Activated CD8-positive, alpha-beta memory T cell treated with anti-CD3 and anti-CD28 coated beads, Interleukin-2, amount 50 U/mL, for 24 hours (primary cell): ENCODE results near the gene CXorf58.
"Not testable (repeated sequence)": the region's sequence is repeated elsewhere in the genome, so short reads cannot be mapped to it uniquely, and the experiment has no call there.

Experiments
- DNase-seq: peaks from one replicate; pipeline ENCODE4 v3.0.0-alpha.2; 2020; ENCODE audit errors: extremely low read depth

The CXorf58 gene

GRCh38 chrX:23907498-23908218 lies at the start of gene CXorf58, which contains the start of gene APOO:
CXorf58 (plus strand) TSS chrX:23908006; CDS start chrX:23910303, 2,297 bp downstream.
APOO (minus strand) TSS chrX:23907938; CDS start chrX:23907702, 236 bp downstream.
- peak; percentile 64 for DNase-seq

GRCh38 chrX:23859238-23859637 lies 48.6 kb upstream of the CXorf58 start:
- not testable (repeated sequence) for DNase-seq

- DNase-seq, result no peak
These were observed 46.5 kb upstream of the CXorf58 start for GRCh38 chrX:23861215-23861896.

GRCh38 chrX:23861952-23862351 lies 45.9 kb upstream of the CXorf58 start:
- not testable (repeated sequence) for DNase-seq

- DNase-seq, result no peak
These were observed 43.0 kb upstream of the CXorf58 start for GRCh38 chrX:23864742-23865326.

- no peak for DNase-seq
These were observed 37.8 kb upstream of the CXorf58 start for GRCh38 chrX:23870041-23870440.

GRCh38 chrX:23871905-23872546 lies 35.8 kb upstream of the CXorf58 start:
- no peak for DNase-seq

GRCh38 chrX:23879380-23880090 lies 28.3 kb upstream of the CXorf58 start:
- DNase-seq, result no peak

- no peak for DNase-seq
These were observed 24.0 kb upstream of the CXorf58 start for GRCh38 chrX:23883737-23884354.

- no peak for DNase-seq
These were observed 23.3 kb upstream of the CXorf58 start for GRCh38 chrX:23884427-23885024.

GRCh38 chrX:23885803-23886202 lies 22.0 kb upstream of the CXorf58 start:
- no peak for DNase-seq

GRCh38 chrX:23887451-23887850 lies 20.4 kb upstream of the CXorf58 start:
- no peak for DNase-seq

GRCh38 chrX:23887918-23888317 lies 19.9 kb upstream of the CXorf58 start:
- DNase-seq, result no peak

- no peak for DNase-seq
These were observed 18.8 kb upstream of the CXorf58 start for GRCh38 chrX:23888887-23889501.

- no peak for DNase-seq
These were observed 16.9 kb upstream of the CXorf58 start for GRCh38 chrX:23890933-23891332.

- not testable (repeated sequence) for DNase-seq
These were observed 12.8 kb upstream of the CXorf58 start for GRCh38 chrX:23894993-23895392.

- not testable (repeated sequence) for DNase-seq
These were observed 11.3 kb upstream of the CXorf58 start for GRCh38 chrX:23896539-23896938.

GRCh38 chrX:23896981-23897380 lies 10.8 kb upstream of the CXorf58 start:
- DNase-seq, result no peak

- no peak for DNase-seq
These were observed 9.3 kb upstream of the CXorf58 start for GRCh38 chrX:23898412-23898959.

GRCh38 chrX:23900220-23900797 lies 7.5 kb upstream of the CXorf58 start:
- no peak for DNase-seq
